OCI-LY3 (cell line): ENCODE measurements around the gene CHST11.

Experiments
- H2AFZ ChIP-seq: fragments of 200-600, 300-600 bp; shearing (Covaris generic); 2 replicates; pipeline ENCODE4 v1.6.0; 2014; ENCODE audit warnings: antibody characterized with exemption, low read depth, low read length
- H3K27ac ChIP-seq: fragments of 200-600, 300-600 bp; sonication (generic); 2 replicates; pipeline ENCODE4 v1.5.1; 2014; ENCODE audit warnings: mild to moderate bottlenecking, low read length, moderate library complexity, mixed read lengths
- H3K27me3 ChIP-seq: fragments of 200-600, 300-600 bp; sonication (generic); 2 replicates; pipeline ENCODE4 v1.6.1; 2014; ENCODE audit warnings: low read depth, low read length, mixed read lengths
- H3K36me3 ChIP-seq: fragments of 200-600, 300-600 bp; sonication (generic); replicated peaks from 2 replicates; pipeline ENCODE3; 2014; ENCODE audit warnings: low read depth, low read length, mixed read lengths
- H3K4me1 ChIP-seq: fragments of 300-600, 200-600 bp; sonication (generic); 2 replicates; pipeline ENCODE4 v1.6.1; 2014; ENCODE audit warnings: low read length, mixed read lengths
- H3K4me2 ChIP-seq: fragments of 200-600, 300-600 bp; sonication (generic); 2 replicates; pipeline ENCODE4 v1.6.1; 2014; ENCODE audit warnings: low read length, mixed read lengths
- H3K4me3 ChIP-seq: fragments of 300-600, 200-600 bp; sonication (generic); 2 replicates; pipeline ENCODE4 v1.5.1; 2014; ENCODE audit warnings: antibody characterized with exemption, mild to moderate bottlenecking, low read length, moderate library complexity
- H3K79me2 ChIP-seq: fragments of 300-600, 200-600 bp; shearing (Covaris generic); 2 replicates; pipeline ENCODE4 v1.6.1; 2014; ENCODE audit warnings: mild to moderate bottlenecking, low read length, mixed read lengths
- H3K9ac ChIP-seq: fragments of 300-600, 200-600 bp; shearing (Covaris generic); 2 replicates; pipeline ENCODE4 v1.6.0; 2014; ENCODE audit warnings: mild to moderate bottlenecking, low read length, moderate library complexity
- H3K9me3 ChIP-seq: fragments of 200-600, 300-600 bp; shearing (Covaris generic); 2 replicates; pipeline ENCODE4 v1.6.1; 2014; ENCODE audit warnings: low read length, mixed read lengths; ENCODE audit not compliant: insufficient read depth
- H4K20me1 ChIP-seq: fragments of 200-600, 300-600 bp; sonication (generic); 2 replicates; pipeline ENCODE4 v1.6.1; 2016; ENCODE audit warnings: low read length, mixed read lengths; ENCODE audit not compliant: insufficient read depth
- CTCF ChIP-seq: fragments of 200-600, 300-600 bp; sonication (generic); IDR thresholded peaks from 2 replicates; pipeline ENCODE4 v1.5.1; 2014; ENCODE audit warnings: antibody characterized with exemption, low read length, low read depth
- EZH2phosphoT487 ChIP-seq: fragments of 200-600 bp; shearing (Covaris generic); IDR thresholded peaks from 2 replicates; pipeline ENCODE4 v1.6.1; 2018; ENCODE audit warnings: antibody characterized with exemption, mixed run types, low read depth

CHST11 gene

GRCh38 chr12:104468371-104468770, 11.6 kb downstream of the CHST11 start:
- H3K27me3 ChIP-seq = no peaks in the 10 kb centered on the region
- no peak overlapping the region for H3K4me2 ChIP-seq
- TF ChIP-seq CTCF (no peak), EZH2phosphoT487 (no peak)
- peaks cover 12% of the 10 kb centered on the region for H3K4me1 ChIP-seq
- H3K4me3 ChIP-seq = no peak overlapping the region
- no peaks in the 10 kb centered on the region for H3K36me3 ChIP-seq
- H2AFZ ChIP-seq = no peak overlapping the region
- no peak overlapping the region for H3K9ac ChIP-seq
- no peak overlapping the region for H3K27ac ChIP-seq
- no peaks in the 10 kb centered on the region for H3K9me3 ChIP-seq
- no peaks in the 10 kb centered on the region for H3K79me2 ChIP-seq
- no peaks in the 10 kb centered on the region for H4K20me1 ChIP-seq

GRCh38 chr12:104469066-104469465, 12.3 kb downstream of the CHST11 start:
- Histone ChIP-seq H3K4me3 (no peak overlapping the region), H3K36me3 (no peaks in the 10 kb centered on the region), H3K27ac (no peak overlapping the region), H3K4me2 (no peak overlapping the region), H3K27me3 (no peaks in the 10 kb centered on the region), H3K4me1 (peaks cover 16% of the 10 kb centered on the region), H4K20me1 (no peaks in the 10 kb centered on the region), H2AFZ (no peak overlapping the region), H3K79me2 (no peaks in the 10 kb centered on the region), H3K9ac (no peak overlapping the region), H3K9me3 (no peaks in the 10 kb centered on the region)
- TF ChIP-seq EZH2phosphoT487 = no peak
- no peak for TF ChIP-seq CTCF

GRCh38 chr12:104469523-104469922, 12.8 kb downstream of the CHST11 start:
- no peaks in the 10 kb centered on the region for H3K79me2 ChIP-seq
- TF ChIP-seq EZH2phosphoT487 (no peak), CTCF (no peak)
- no peak overlapping the region for H3K27ac ChIP-seq
- H3K4me1 ChIP-seq = peaks cover 19% of the 10 kb centered on the region
- H2AFZ ChIP-seq = no peak overlapping the region
- H3K4me2 ChIP-seq = no peak overlapping the region
- H3K9ac ChIP-seq = no peak overlapping the region
- no peaks in the 10 kb centered on the region for H3K9me3 ChIP-seq
- no peaks in the 10 kb centered on the region for H3K36me3 ChIP-seq
- H4K20me1 ChIP-seq = no peaks in the 10 kb centered on the region
- no peaks in the 10 kb centered on the region for H3K27me3 ChIP-seq
- H3K4me3 ChIP-seq = no peak overlapping the region

- H3K4me2 ChIP-seq = no peak overlapping the region
- peaks cover 19% of the 10 kb centered on the region for H3K4me1 ChIP-seq
- H3K27me3 ChIP-seq = no peaks in the 10 kb centered on the region
- no peaks in the 10 kb centered on the region for H3K79me2 ChIP-seq
- no peak overlapping the region for H2AFZ ChIP-seq
- H3K36me3 ChIP-seq = no peaks in the 10 kb centered on the region
- H3K4me3 ChIP-seq = no peak overlapping the region
- no peaks in the 10 kb centered on the region for H4K20me1 ChIP-seq
- TF ChIP-seq EZH2phosphoT487 (no peak), CTCF (no peak)
- no peaks in the 10 kb centered on the region for H3K9me3 ChIP-seq
- no peak overlapping the region for H3K9ac ChIP-seq
- H3K27ac ChIP-seq = no peak overlapping the region
Measured at GRCh38 chr12:104470521-104470920, 13.8 kb downstream of the CHST11 start.
